DOHH2 (cell line): ENCODE results near the gene LBR.

Experiments used
- H3F3A ChIP-seq: fragments of 200-600 bp; sonication (generic), shearing (Covaris generic); 2 replicates; pipeline ENCODE4 v1.6.0; 2016; ENCODE audit warnings: antibody characterized with exemption, mild to moderate bottlenecking; ENCODE audit not compliant: control insufficient read depth, insufficient read depth
- H3K27ac ChIP-seq: fragments of 200-600 bp; sonication (generic); 2 replicates; pipeline ENCODE4 v1.5.1; 2014; ENCODE audit warnings: low read depth, mild to moderate bottlenecking, low read length, moderate library complexity
- H3K27me3 ChIP-seq: fragments of 200-600 bp; sonication (generic); 2 replicates; pipeline ENCODE4 v1.6.1; 2014; ENCODE audit warnings: mild to moderate bottlenecking, low read length, mixed read lengths; ENCODE audit not compliant: control insufficient read depth
- H3K36me3 ChIP-seq: fragments of 200-600 bp; sonication (generic); 2 replicates; pipeline ENCODE4 v1.6.1; 2014; ENCODE audit warnings: mild to moderate bottlenecking, low read length, moderate library complexity, mixed read lengths; ENCODE audit not compliant: control insufficient read depth
- H3K4me1 ChIP-seq: fragments of 200-600 bp; sonication (generic); 2 replicates; pipeline ENCODE4 v1.6.1; 2014; ENCODE audit warnings: mild to moderate bottlenecking, low read length, mixed read lengths; ENCODE audit not compliant: control insufficient read depth
- H3K4me2 ChIP-seq: fragments of 200-600 bp; sonication (generic); 2 replicates; pipeline ENCODE4 v1.6.0; 2014; ENCODE audit warnings: mild to moderate bottlenecking, low read length, moderate library complexity
- H3K4me3 ChIP-seq: fragments of 200-600 bp; sonication (generic); 2 replicates; pipeline ENCODE4 v1.5.1; 2014; ENCODE audit warnings: mild to moderate bottlenecking, low read length, mixed read lengths
- H3K79me2 ChIP-seq: fragments of 200-600 bp; sonication (generic); 2 replicates; pipeline ENCODE4 v1.6.1; 2014; ENCODE audit warnings: mild to moderate bottlenecking, low read length, mixed read lengths; ENCODE audit not compliant: control insufficient read depth
- H3K9me2 ChIP-seq: fragments of 200-600 bp; sonication (generic); replicated peaks from 2 replicates; pipeline ENCODE4 v1.6.1; 2014; ENCODE audit warnings: mild to moderate bottlenecking, low read length, mixed read lengths; ENCODE audit not compliant: control insufficient read depth
- H3K9me3 ChIP-seq: fragments of 200-600 bp; sonication (generic); 2 replicates; pipeline ENCODE4 v1.6.1; 2014; ENCODE audit warnings: antibody characterized with exemption, low read length, mixed read lengths; ENCODE audit not compliant: control insufficient read depth, insufficient read depth
- H4K20me1 ChIP-seq: fragments of 200-600 bp; sonication (generic); 2 replicates; pipeline ENCODE4 v1.6.0; 2014; ENCODE audit warnings: low read depth, mild to moderate bottlenecking, antibody characterized with exemption, low read length, moderate library complexity; ENCODE audit not compliant: control insufficient read depth, insufficient read depth
- CTCF ChIP-seq: fragments of 200-600 bp; sonication (generic); IDR thresholded peaks from one replicate; pipeline ENCODE4 v1.5.1; 2014; ENCODE audit warnings: antibody characterized with exemption, mild to moderate bottlenecking, low read depth, low read length; ENCODE audit not compliant: poor library complexity, severe bottlenecking
- EZH2phosphoT487 ChIP-seq: fragments of 200-600 bp; sonication (generic); IDR thresholded peaks from 2 replicates; pipeline ENCODE4 v1.6.1; 2017; ENCODE audit warnings: borderline replicate concordance, mild to moderate bottlenecking, antibody characterized with exemption, low read length, moderate library complexity, mixed read lengths

The LBR gene

GRCh38 chr1:225462714-225463574 lies 35.1 kb upstream of the LBR start:
- no peaks in the 10 kb centered on the region for H3K79me2 ChIP-seq
- no peaks in the 10 kb centered on the region for H3K36me3 ChIP-seq
- no peaks in the 10 kb centered on the region for H3K9me3 ChIP-seq
- TF ChIP-seq CTCF (no peak), EZH2phosphoT487 (no peak)
- H4K20me1 ChIP-seq, result no peaks in the 10 kb centered on the region
- no peak overlapping the region for H3K4me3 ChIP-seq
- no peak overlapping the region for H3K27ac ChIP-seq
- peaks cover 4% of the 10 kb centered on the region; the same call in 1 of the 2 replicates for H3K27me3 ChIP-seq
- no peak overlapping the region for H3K4me2 ChIP-seq
- peaks cover 15% of the 10 kb centered on the region for H3K4me1 ChIP-seq
- no peaks in the 10 kb centered on the region for H3K9me2 ChIP-seq
- H3F3A ChIP-seq, result no peaks in the 10 kb centered on the region

GRCh38 chr1:225462429-225462713 lies 34.5 kb upstream of the LBR start:
- no peak overlapping the region for H3K4me2 ChIP-seq
- no peaks in the 10 kb centered on the region for H3F3A ChIP-seq
- H3K4me1 ChIP-seq, result peaks cover 10% of the 10 kb centered on the region

GRCh38 chr1:225461533-225462428 lies 33.9 kb upstream of the LBR start:
- no peaks in the 10 kb centered on the region for H3F3A ChIP-seq
- H3K4me1 ChIP-seq, result peaks cover 4% of the 10 kb centered on the region
- H4K20me1 ChIP-seq, result no peaks in the 10 kb centered on the region
- TF ChIP-seq EZH2phosphoT487 (no peak), CTCF (no peak)
- H3K36me3 ChIP-seq, result no peaks in the 10 kb centered on the region
- no peak overlapping the region for H3K4me2 ChIP-seq
- H3K4me3 ChIP-seq, result no peak overlapping the region
- H3K79me2 ChIP-seq, result no peaks in the 10 kb centered on the region
- peaks cover 4% of the 10 kb centered on the region; the same call in 1 of the 2 replicates for H3K27me3 ChIP-seq
- H3K9me2 ChIP-seq, result no peaks in the 10 kb centered on the region
- no peaks in the 10 kb centered on the region for H3K9me3 ChIP-seq
- H3K27ac ChIP-seq, result no peak overlapping the region

More at GRCh38 chr1:225462429-225462713, 34.5 kb upstream of the LBR start:
- H3K9me3 ChIP-seq, result no peaks in the 10 kb centered on the region
- no peaks in the 10 kb centered on the region for H3K79me2 ChIP-seq
- no peak overlapping the region for H3K4me3 ChIP-seq
- no peak overlapping the region for H3K27ac ChIP-seq
- no peak for TF ChIP-seq CTCF
- TF ChIP-seq EZH2phosphoT487, result no peak
- H3K9me2 ChIP-seq, result no peaks in the 10 kb centered on the region
- no peaks in the 10 kb centered on the region for H3K36me3 ChIP-seq
- no peaks in the 10 kb centered on the region for H4K20me1 ChIP-seq
- peaks cover 4% of the 10 kb centered on the region; the same call in 1 of the 2 replicates for H3K27me3 ChIP-seq
